Fibroblast of lung (primary cell): ENCODE results near the gene SLC5A10. TPM values are rescaled to one million over a fixed set of nuclear protein-coding genes. Genes with fewer than 3 reads are reported as not detected.

ENCODE experiments used
- DNase-seq, 2 donors: peaks; one replicate each; pipeline versions ENCODE4 v3.0.0 to v3.0.0-alpha.2; 2010; ENCODE audit warnings: low read depth in 2 of 2
- H2AFZ ChIP-seq: 2 replicates; pipeline ENCODE4 v1.5.1; 2012; ENCODE audit warnings: low read length, control low read depth, inconsistent platforms
- H3K27ac ChIP-seq: 2 replicates; pipeline ENCODE4 v1.5.1; 2011; ENCODE audit warnings: low read length, control low read depth; ENCODE audit not compliant: insufficient read depth
- H3K27me3 ChIP-seq: 2 replicates; pipeline ENCODE4 v1.5.1; 2011; ENCODE audit warnings: mild to moderate bottlenecking, low read length; ENCODE audit not compliant: control insufficient read depth, insufficient read depth
- H3K36me3 ChIP-seq: 2 replicates; pipeline ENCODE4 v1.5.1; 2011; ENCODE audit warnings: low read length; ENCODE audit not compliant: control insufficient read depth, insufficient read depth
- H3K4me1 ChIP-seq: 2 replicates; pipeline ENCODE4 v1.5.1; 2011; ENCODE audit warnings: low read length; ENCODE audit not compliant: control insufficient read depth, insufficient read depth; ENCODE audit errors: extremely low read depth
- H3K4me2 ChIP-seq: 2 replicates; pipeline ENCODE4 v1.5.1; 2011; ENCODE audit warnings: low read length, control low read depth; ENCODE audit not compliant: insufficient read depth; ENCODE audit errors: extremely low read depth
- H3K4me3 ChIP-seq, 4 experiments: fragments of 200-600 bp in 1 of 4; sonication (generic) in 1 of 4; replicated peaks in 1 of 4; 2 replicates each; pipeline ENCODE4 v1.5.1; 2011 to 2016; ENCODE audit warnings: low read length in 4 of 4, low read depth in 3 of 4, mild to moderate bottlenecking in 3 of 4, control low read depth in 2 of 4, inconsistent platforms in 1 of 4, mixed read lengths in 1 of 4; ENCODE audit not compliant: insufficient read depth in 1 of 4; ENCODE audit errors: control extremely low read depth in 1 of 4
- H3K79me2 ChIP-seq: 2 replicates; pipeline ENCODE4 v1.5.1; 2012; ENCODE audit warnings: mild to moderate bottlenecking, low read length, inconsistent platforms; ENCODE audit not compliant: control insufficient read depth, insufficient read depth
- H3K9ac ChIP-seq: 2 replicates; pipeline ENCODE4 v1.5.1; 2011; ENCODE audit warnings: mild to moderate bottlenecking, low read length, control low read depth; ENCODE audit not compliant: insufficient read depth
- H3K9me3 ChIP-seq: 2 replicates; pipeline ENCODE4 v1.5.1; 2012; ENCODE audit warnings: low read depth, low read length; ENCODE audit not compliant: control insufficient read depth, insufficient read depth
- H4K20me1 ChIP-seq: 2 replicates; pipeline ENCODE4 v1.5.1; 2011; ENCODE audit warnings: low read length; ENCODE audit not compliant: control insufficient read depth, insufficient read depth; ENCODE audit errors: extremely low read depth
- CTCF ChIP-seq, 2 donors: IDR thresholded peaks in 1 of 2; conservative IDR thresholded peaks in 1 of 2; 1 replicate in 1 of 2; 2 replicates in 1 of 2; pipeline ENCODE4 v1.5.1; 2011 to 2012; ENCODE audit warnings: low read length in 2 of 2, control low read depth in 1 of 2, inconsistent platforms in 1 of 2, low read depth in 1 of 2, mild to moderate bottlenecking in 1 of 2
- EZH2 ChIP-seq: IDR thresholded peaks from 2 replicates; pipeline ENCODE4 v1.5.1; 2012; ENCODE audit warnings: low read length, control low read depth, mild to moderate bottlenecking; ENCODE audit errors: missing control alignments
- polyA plus RNA-seq, 2 donors: library from polyadenylated mRNA; depleted of rRNA in 1 of 2; stranded (reverse) in 1 of 2; unstranded in 1 of 2; fragments of >200 nt; gene quantifications; 2 replicates each; pipeline ENCODE4 v1.2.1, GENCODE V29; 2011 to 2012; ENCODE audit warnings: missing spikeins in 1 of 2
- total RNA-seq: library from RNA; depleted of rRNA; stranded (reverse); fragments of >200 nt; gene quantifications from 2 replicates; pipeline ENCODE4 v1.2.1, GENCODE V29; 2014

The SLC5A10 gene
- total and polyA plus RNA-seq, 2 donors (not counting 1 experiment from before 2014, with no cell fraction given): not detected

GRCh38 chr17:18944646-18945045 lies 7.3 kb upstream of the SLC5A10 start:
- H2AFZ ChIP-seq: no peak overlapping the region
- H3K4me3 ChIP-seq: no peak overlapping the region
- no peaks in the 10 kb centered on the region for H3K79me2 ChIP-seq
- no peak overlapping the region for H3K4me2 ChIP-seq
- no peaks in the 10 kb centered on the region for H3K36me3 ChIP-seq
- no peak overlapping the region for H3K9ac ChIP-seq
- H3K27me3 ChIP-seq: peaks cover 20% of the 10 kb centered on the region
- no peaks in the 10 kb centered on the region for H3K9me3 ChIP-seq
- TF ChIP-seq EZH2: no peak
- TF ChIP-seq CTCF (conservative IDR thresholded peaks at IDR 0.05 in 1 of 2, IDR thresholded peaks at IDR 0.05 in 1 of 2; ENCODE audit: low read depth in 1 of 2, low read length in 2 of 2): no peak
- H3K27ac ChIP-seq: no peak overlapping the region
- no peaks in the 10 kb centered on the region for H3K4me1 ChIP-seq
- no peak for DNase-seq
- no peaks in the 10 kb centered on the region for H4K20me1 ChIP-seq

GRCh38 chr17:18946536-18946935 lies 5.4 kb upstream of the SLC5A10 start:
- Histone ChIP-seq H4K20me1 (no peaks in the 10 kb centered on the region), H3K9ac (no peak overlapping the region), H3K4me3 (no peak overlapping the region), H2AFZ (no peak overlapping the region), H3K4me1 (no peaks in the 10 kb centered on the region), H3K79me2 (no peaks in the 10 kb centered on the region), H3K4me2 (no peak overlapping the region), H3K36me3 (no peaks in the 10 kb centered on the region), H3K27ac (no peak overlapping the region), H3K9me3 (no peaks in the 10 kb centered on the region), H3K27me3 (peaks cover 31% of the 10 kb centered on the region)
- DNase-seq: peak in 1 of 2 donors; percentile 34
- no peak for TF ChIP-seq EZH2
- no peak for TF ChIP-seq CTCF (conservative IDR thresholded peaks at IDR 0.05 in 1 of 2, IDR thresholded peaks at IDR 0.05 in 1 of 2; ENCODE audit: low read depth in 1 of 2, low read length in 2 of 2)

- Histone ChIP-seq H3K4me2 (no peak overlapping the region), H4K20me1 (no peaks in the 10 kb centered on the region), H3K9ac (no peak overlapping the region), H3K36me3 (no peaks in the 10 kb centered on the region), H3K9me3 (no peaks in the 10 kb centered on the region), H3K4me3 (no peak overlapping the region), H3K27ac (no peak overlapping the region), H3K27me3 (peaks cover 31% of the 10 kb centered on the region), H3K4me1 (no peaks in the 10 kb centered on the region), H2AFZ (no peak overlapping the region), H3K79me2 (no peaks in the 10 kb centered on the region)
- DNase-seq: no peak
- TF ChIP-seq CTCF (conservative IDR thresholded peaks at IDR 0.05 in 1 of 2, IDR thresholded peaks at IDR 0.05 in 1 of 2; ENCODE audit: low read depth in 1 of 2, low read length in 2 of 2) (no peak), EZH2 (no peak)
Measured at GRCh38 chr17:18947866-18948265, 4.1 kb upstream of the SLC5A10 start.
